Ascending aorta (tissue), 2 donors: Measurements from ENCODE around the gene MTG2. TPM values are rescaled to one million over a fixed set of nuclear protein-coding genes. Genes with fewer than 3 reads are reported as not detected.

ENCODE experiments used
- DNase-seq, 2 donors: peaks; one replicate each; pipeline ENCODE4 v3.0.0-alpha.2; 2019; ENCODE audit warnings: low spot score in 2 of 2
- H3K27ac ChIP-seq, 2 donors: fragments of 200-600 bp; sonication (generic); one replicate each; pipeline ENCODE4 v1.5.1; 2016 to 2017; ENCODE audit warnings: mild to moderate bottlenecking in 1 of 2
- H3K27me3 ChIP-seq: fragments of 200-600 bp; sonication (generic); one replicate; pipeline ENCODE4 v1.5.1; 2017
- H3K36me3 ChIP-seq, 2 donors: fragments of 200-600 bp; sonication (generic); one replicate each; pipeline ENCODE4 v1.5.1; 2016
- H3K4me1 ChIP-seq, 2 donors: fragments of 200-600 bp; sonication (generic); one replicate each; pipeline ENCODE4 v1.5.1; 2016 to 2017; ENCODE audit warnings: mild to moderate bottlenecking in 1 of 2
- H3K4me3 ChIP-seq, 2 donors: fragments of 200-600 bp; sonication (generic); one replicate each; pipeline ENCODE4 v1.5.1; 2016 to 2017; ENCODE audit warnings: mild to moderate bottlenecking in 1 of 2
- H3K9me3 ChIP-seq, 2 donors: fragments of 200-600 bp; sonication (generic); one replicate each; pipeline ENCODE4 v1.5.1; 2016
- intact Hi-C: fragments of 100-400 bp; cut with DNase I; formaldehyde crosslinking; loops from one replicate; pipeline ENCODE4 v1.15.1; 2023
- total RNA-seq: library from RNA; depleted of rRNA; stranded (reverse); fragments of >200 nt; gene quantifications from one replicate; pipeline ENCODE4 v1.1.0, GENCODE V29; 2016
- TF ChIP-seq, protein P1 (sequence below), 3 experiments: fragments of 200-600 bp in 2 of 3; fragments of 450-650 bp in 1 of 3; sonication (generic) in 2 of 3; IDR thresholded peaks; one replicate each; pipeline ENCODE4 v1.5.1; 2016 to 2019; ENCODE audit warnings: antibody characterized with exemption in 3 of 3, mild to moderate bottlenecking in 1 of 3, moderate library complexity in 1 of 3

The MTG2 gene
- total RNA-seq, 1 donor from 2014 or later = 14.5 TPM

DNA sequence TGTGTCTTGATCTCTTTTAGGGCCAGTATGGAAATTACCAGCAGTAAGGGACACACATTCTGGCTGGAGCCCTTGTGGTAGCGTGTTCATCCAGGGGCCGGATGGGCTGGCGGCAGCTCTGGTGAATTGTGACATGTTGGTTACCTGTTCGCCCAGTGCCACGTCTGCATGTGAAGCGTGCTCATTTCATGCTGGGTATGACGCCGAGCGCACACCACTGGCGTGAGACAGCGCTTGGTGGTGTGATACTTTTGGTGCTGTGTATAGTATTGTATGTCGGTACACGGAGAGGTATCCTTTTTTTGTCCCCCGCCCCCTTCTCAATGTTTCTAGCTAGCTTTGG lies 3.7 kb upstream of the MTG2 start:
- Histone ChIP-seq H3K4me1 (peaks cover 3 to 12% of the 10 kb centered on the region in 2 donors), H3K27me3 (no peaks in the 10 kb centered on the region), H3K4me3 (no peak overlapping the region), H3K27ac (peak overlapping the region; percentile 27 to 54), H3K36me3 (peaks cover 12 to 21% of the 10 kb centered on the region in 2 donors), H3K9me3 (no peaks in the 10 kb centered on the region)
- TF ChIP-seq, protein P1, sequence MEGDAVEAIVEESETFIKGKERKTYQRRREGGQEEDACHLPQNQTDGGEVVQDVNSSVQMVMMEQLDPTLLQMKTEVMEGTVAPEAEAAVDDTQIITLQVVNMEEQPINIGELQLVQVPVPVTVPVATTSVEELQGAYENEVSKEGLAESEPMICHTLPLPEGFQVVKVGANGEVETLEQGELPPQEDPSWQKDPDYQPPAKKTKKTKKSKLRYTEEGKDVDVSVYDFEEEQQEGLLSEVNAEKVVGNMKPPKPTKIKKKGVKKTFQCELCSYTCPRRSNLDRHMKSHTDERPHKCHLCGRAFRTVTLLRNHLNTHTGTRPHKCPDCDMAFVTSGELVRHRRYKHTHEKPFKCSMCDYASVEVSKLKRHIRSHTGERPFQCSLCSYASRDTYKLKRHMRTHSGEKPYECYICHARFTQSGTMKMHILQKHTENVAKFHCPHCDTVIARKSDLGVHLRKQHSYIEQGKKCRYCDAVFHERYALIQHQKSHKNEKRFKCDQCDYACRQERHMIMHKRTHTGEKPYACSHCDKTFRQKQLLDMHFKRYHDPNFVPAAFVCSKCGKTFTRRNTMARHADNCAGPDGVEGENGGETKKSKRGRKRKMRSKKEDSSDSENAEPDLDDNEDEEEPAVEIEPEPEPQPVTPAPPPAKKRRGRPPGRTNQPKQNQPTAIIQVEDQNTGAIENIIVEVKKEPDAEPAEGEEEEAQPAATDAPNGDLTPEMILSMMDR (IDR thresholded peaks at IDR 0.05) = no peak
- DNase-seq = no peak
- intact Hi-C loops = no loop called here

DNA sequence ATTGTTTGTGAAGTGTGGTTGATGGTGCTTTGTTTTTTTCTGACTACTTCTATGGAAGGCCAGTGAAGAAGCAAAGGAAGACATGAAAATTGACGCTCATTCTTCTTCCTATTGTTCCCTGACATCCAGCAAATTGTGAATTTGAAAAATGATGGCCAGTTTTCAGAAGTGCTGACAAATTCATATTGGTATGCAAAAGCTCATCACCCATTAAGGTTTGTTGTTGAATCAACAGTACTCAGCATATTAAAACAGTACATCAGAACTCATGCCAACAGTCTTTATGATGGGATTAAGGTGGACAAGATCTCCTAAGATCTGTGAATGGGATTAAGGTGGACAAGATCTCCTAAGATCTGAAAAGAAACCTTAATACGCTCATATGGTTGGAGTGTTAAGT lies 1.0 kb upstream of the MTG2 start:
- Histone ChIP-seq H3K36me3 (no peaks in the 10 kb centered on the region), H3K27ac (peak overlapping the region; percentile 87 to 97)

DNA sequence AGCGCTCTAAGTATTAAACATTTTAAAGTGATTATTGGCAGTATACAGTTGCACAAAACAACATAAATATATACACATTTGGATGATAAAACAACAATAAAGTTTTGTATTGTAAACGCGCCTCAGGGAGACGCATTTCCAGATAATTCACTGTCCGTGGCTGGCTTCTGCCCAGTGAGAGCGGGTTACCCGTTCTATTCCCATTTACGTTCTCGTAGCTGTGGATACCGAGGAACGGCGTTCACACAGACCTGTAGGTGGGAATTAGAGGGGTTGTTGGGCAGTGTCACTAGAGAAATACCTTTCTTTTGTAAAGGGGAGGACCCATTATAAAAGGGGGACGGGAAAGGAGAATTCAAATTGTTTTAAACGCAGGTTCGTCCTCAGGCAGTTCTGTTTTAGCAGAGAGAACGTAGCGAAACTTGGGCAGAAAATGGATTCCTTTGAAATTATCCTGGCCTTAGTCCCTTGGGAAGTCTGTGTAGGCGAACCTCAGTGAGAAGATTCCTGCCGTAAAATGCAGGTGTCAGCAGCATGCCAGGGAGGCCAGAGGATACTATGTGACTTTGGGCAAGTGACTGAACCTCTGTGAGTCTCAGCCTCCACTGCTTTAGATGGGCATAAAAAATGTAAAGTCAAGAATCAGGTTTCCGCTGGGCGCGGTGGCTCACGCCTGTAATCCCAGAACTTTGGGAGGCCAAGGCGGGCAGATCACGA lies 756 bp downstream of the MTG2 start:
- no peaks in the 10 kb centered on the region for H3K9me3 ChIP-seq
- H3K4me1 ChIP-seq = peaks cover 3 to 19% of the 10 kb centered on the region in 2 donors
- TF ChIP-seq, protein P1 (IDR thresholded peaks at IDR 0.05) = no peak
- intact Hi-C loops = loop anchor here (2.0 to 10.0 kb wide), 4 partner anchors 61 to 224 kb away; partner anchors contain the start of genes CABLES2, LSM14B, RPS21 and TAF4
- DNase-seq = no peak
- peak overlapping the region; percentile 87 to 97 for H3K27ac ChIP-seq
- no peaks in the 10 kb centered on the region for H3K27me3 ChIP-seq
- no peaks in the 10 kb centered on the region for H3K36me3 ChIP-seq
- peak overlapping the region; percentile 84 to 88 for H3K4me3 ChIP-seq

More for the DNA sequence above, 1.0 kb upstream of the MTG2 start:
- DNase-seq = no peak
- H3K4me1 ChIP-seq = peaks cover 3 to 15% of the 10 kb centered on the region in 2 donors
- H3K4me3 ChIP-seq = peak overlapping the region; percentile 84 to 88
- intact Hi-C loops = loop anchor here (1.0 to 10.0 kb wide), 6 partner anchors 39 to 225 kb away; partner anchors contain the start of genes CABLES2, LSM14B, OSBPL2 and PSMA7
- no peaks in the 10 kb centered on the region for H3K27me3 ChIP-seq
- H3K9me3 ChIP-seq = no peaks in the 10 kb centered on the region
- TF ChIP-seq, protein P1 (IDR thresholded peaks at IDR 0.05) = no peak

DNA sequence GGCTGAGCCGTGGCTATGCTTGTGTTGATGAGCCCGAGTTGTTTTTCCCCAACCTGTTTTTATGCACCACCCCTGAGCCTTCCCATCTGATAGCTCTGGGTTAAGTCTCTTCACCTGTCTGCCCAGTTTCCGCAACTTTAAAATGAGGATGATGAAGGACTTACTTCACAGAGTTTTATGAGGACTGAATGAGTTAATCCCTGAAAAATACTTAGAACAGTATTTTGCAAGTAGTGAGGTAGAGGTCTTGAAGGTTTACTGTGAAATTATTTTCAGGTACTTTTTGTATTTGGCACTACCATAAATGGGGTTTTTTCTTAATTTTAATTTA lies 3.2 kb downstream of the MTG2 start:
- Histone ChIP-seq H3K36me3 (peaks cover 14 to 15% of the 10 kb centered on the region in 2 donors), H3K9me3 (no peaks in the 10 kb centered on the region), H3K4me1 (peaks cover 3 to 19% of the 10 kb centered on the region in 2 donors), H3K27ac (no peak overlapping the region), H3K4me3 (no peak overlapping the region), H3K27me3 (no peaks in the 10 kb centered on the region)
- no peak for DNase-seq
- intact Hi-C loops = loop anchor here (10.0 kb wide), 1 partner anchor 199 kb away; the partner anchor contains the start of gene RPS21
- TF ChIP-seq, protein P1 (IDR thresholded peaks at IDR 0.05) = no peak

DNA sequence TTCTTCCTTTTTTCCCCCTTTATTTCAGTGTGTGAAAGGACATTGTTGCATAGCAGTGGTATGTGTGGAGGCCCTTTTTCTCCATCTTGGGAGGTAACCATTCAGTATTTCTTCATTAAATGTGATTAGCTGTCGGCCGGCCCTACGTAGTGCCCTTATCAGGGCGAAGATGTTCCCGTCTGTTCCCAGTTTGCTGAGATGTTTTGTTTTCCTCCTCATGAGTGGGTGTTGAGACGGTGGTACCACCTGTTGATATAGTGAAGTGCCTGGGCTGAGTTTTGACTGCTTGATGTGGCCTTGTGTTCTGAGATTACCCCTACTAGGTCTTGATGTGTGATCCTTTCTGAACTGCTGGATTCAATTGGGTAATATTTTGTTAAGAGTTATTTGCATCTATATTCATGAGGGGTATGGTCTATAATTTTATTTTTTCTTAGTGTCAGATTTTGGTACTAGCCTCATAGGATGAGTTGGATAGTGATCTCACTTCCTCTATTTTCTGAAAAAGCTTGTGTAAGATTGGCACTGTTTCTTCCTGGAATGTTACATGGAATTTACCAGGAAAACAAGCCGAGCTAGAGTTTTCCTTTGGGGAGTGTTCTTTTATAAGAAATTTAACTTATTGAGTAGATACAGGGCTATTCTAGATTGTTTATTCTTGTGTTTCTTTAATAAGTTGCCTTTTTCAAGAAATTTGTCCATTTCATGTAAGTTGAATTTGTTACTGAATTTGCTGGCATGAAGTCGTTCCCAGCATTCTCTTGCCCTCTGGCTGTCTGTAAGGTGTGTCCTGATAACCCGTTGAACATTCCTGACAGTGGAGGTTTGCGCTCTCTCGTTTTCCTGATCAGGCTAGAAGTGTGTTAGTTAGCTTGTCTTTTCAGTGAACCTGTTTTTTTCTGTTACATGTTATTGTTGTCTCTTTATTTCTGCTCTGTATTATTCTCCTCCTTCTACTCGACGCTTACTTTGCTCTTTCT lies 4.3 kb downstream of the MTG2 start:
- Histone ChIP-seq H3K27ac (peak overlapping the region in 1 of 2 donors; percentile 48), H3K4me1 (peaks cover 3 to 16% of the 10 kb centered on the region in 2 donors), H3K36me3 (peaks cover 15 to 17% of the 10 kb centered on the region in 2 donors), H3K9me3 (no peaks in the 10 kb centered on the region), H3K4me3 (no peak overlapping the region), H3K27me3 (no peaks in the 10 kb centered on the region)
- TF ChIP-seq, protein P1 (IDR thresholded peaks at IDR 0.05) = no peak
- intact Hi-C loops = loop anchor here (10.0 kb wide), 1 partner anchor 198 kb away; the partner anchor contains the start of gene RPS21
- DNase-seq = no peak
